Measurements from ENCODE around the gene CCNT2.

The CCNT2 gene

DNA sequence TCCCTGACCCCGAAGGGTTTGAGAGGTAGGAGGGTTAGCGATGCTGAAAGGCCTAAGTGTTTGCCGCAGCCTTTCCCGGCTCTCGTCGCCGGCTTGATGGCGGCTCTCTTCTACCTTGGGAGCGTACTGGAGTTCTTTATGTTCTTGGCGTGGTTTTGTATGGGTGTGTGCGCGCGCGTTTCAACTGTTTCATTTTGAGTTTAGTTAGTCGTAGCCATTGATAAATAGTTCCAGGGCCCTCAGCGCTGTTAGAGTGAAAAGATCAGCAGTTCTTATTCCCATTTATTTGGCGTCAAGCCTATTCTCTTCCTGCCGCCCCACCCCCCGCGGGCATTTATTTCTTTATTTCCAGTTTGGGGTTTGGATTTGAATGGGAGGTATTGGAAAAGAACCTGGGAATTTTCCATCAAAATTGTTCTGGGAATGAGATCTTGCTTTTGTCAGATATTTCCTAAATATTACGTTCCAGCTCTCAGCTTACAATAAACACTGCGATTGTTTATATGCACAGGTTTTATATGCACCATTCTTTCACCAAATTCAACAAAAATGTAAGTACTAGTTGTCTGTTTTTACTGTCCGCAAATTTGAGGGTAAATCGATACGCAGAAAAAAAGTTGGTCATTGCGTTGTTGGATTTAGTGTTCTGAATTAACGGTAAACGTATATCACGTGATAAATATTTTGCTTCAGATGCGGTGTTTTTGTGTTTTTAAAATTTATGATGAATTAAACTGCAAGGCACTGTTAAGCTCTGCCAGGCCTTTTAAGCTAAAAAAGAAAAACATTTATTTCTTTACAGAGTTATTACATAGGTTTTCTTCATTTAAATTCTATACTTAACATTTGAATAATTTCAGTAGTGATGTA is 954 bp downstream of the CCNT2 start:
- DNase-seq (ENCODE audit: low read depth): no peak
- H3K4me3 ChIP-seq (ENCODE audit: low read length): peak overlapping the region; percentile 87
- no peak; the same call in 1 of the 2 replicates for TF ChIP-seq CTCF (conservative IDR thresholded peaks at IDR 0.05; ENCODE audit: low read length)

DNA sequence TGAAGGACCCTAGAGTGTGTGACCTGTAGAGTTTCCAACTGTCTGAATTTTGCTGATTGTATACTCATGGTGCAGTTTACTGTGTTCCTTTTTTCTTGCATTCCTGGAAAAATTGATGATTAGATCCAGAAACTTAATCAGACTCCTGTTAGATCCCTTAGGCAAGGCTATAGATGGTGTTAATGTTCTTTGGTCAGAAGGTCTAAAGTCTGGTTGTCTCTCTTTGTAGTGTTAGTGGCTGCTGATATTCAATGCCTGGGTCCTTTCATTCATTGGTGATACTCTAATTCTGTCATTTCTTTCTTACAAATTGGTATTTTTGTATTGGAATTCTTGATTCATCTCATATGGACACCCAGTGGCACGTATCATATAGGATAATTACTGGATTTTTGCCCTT is 6.3 kb downstream of the CCNT2 start:
- TF ChIP-seq CTCF (conservative IDR thresholded peaks at IDR 0.05; ENCODE audit: low read length): no peak
- H3K4me3 ChIP-seq (ENCODE audit: low read length): no peak overlapping the region
- DNase-seq (ENCODE audit: low read depth): no peak

GRCh38 chr2:134926231-134926931 is 7.8 kb downstream of the CCNT2 start:
- no peak for TF ChIP-seq CTCF (conservative IDR thresholded peaks at IDR 0.05; ENCODE audit: low read length)
- peak; percentile 18 for DNase-seq (ENCODE audit: low read depth)

GRCh38 chr2:134927195-134927594 is 8.6 kb downstream of the CCNT2 start:
- DNase-seq (ENCODE audit: low read depth): peak; percentile 24
- no peak for TF ChIP-seq CTCF (conservative IDR thresholded peaks at IDR 0.05; ENCODE audit: low read length)
- H3K4me3 ChIP-seq (ENCODE audit: low read length): no peak overlapping the region

More at GRCh38 chr2:134926231-134926931, 7.8 kb downstream of the CCNT2 start:
- H3K4me3 ChIP-seq (ENCODE audit: low read length): no peak overlapping the region

- no peak for TF ChIP-seq CTCF (conservative IDR thresholded peaks at IDR 0.05; ENCODE audit: low read length)
- DNase-seq (ENCODE audit: low read depth): no peak
- no peak overlapping the region for H3K4me3 ChIP-seq (ENCODE audit: low read length)
Observed at GRCh38 chr2:134932864-134933526, 14.4 kb downstream of the CCNT2 start.

DNA sequence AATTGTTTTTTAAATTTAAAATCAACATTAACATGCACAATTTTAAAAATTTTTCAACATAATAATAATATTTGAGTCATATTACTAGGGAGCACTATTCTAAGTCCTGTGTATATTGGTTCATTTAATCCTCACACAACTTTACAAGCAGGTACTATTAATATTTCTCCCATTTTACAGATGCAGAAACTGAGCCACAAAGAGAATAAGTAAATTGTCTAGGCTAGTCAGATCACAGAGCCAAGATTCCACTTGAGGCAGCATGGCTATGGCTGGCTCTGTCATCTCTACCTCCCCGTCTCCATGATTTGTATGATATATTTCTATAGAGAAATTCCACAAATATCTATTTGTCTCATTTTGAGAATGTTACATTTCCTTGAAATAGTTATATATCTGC is 15.1 kb downstream of the CCNT2 start:
- TF ChIP-seq CTCF (conservative IDR thresholded peaks at IDR 0.05; ENCODE audit: low read length): no peak
- no peak overlapping the region for H3K4me3 ChIP-seq (ENCODE audit: low read length)
- no peak for DNase-seq (ENCODE audit: low read depth)
